Measurements from ENCODE around the gene CCDC142. TPM values are rescaled to one million over a fixed set of nuclear protein-coding genes. Genes with fewer than 3 reads are reported as not detected.

Gene CCDC142
- polyA plus RNA-seq, 1 donor (not counting 4 experiments of a cell fraction or from before 2014, with no cell fraction given), result 4.7 TPM

DNA sequence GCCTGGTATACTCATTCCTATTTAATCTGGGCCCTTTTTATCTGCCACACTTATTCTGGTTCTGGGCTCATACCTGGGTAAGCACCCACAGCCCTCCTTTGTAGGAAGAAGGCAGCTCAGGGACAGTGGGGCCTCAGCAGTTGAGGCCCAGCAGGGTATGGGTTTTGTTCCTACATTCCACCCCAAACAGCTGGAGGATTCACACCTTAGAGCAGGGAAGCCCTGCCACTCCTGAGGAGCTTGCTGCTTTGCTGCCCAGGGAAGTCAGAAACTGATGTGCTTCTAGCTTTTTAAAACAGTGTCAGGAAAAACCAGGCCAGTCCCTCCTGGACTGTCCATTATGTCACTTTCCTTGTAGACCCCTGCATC is 17.8 kb upstream of the CCDC142 start:
- DNase-seq (ENCODE audit: low read depth, low spot score), result no peak
- Histone ChIP-seq H3K9ac (ENCODE audit: control insufficient read depth, extremely low read depth, insufficient read depth, low read length) (no peak overlapping the region), H3K9me3 (ENCODE audit: control insufficient read depth, low read depth, low read length) (no peaks in the 10 kb centered on the region), H3K79me2 (ENCODE audit: control insufficient read depth, insufficient read depth, low read length) (peaks cover 3% of the 10 kb centered on the region), H3K9me1 (ENCODE audit: control insufficient read depth, extremely low read depth, insufficient read depth, low read length) (no peaks in the 10 kb centered on the region), H3K4me3 (ENCODE audit: control insufficient read depth in 2 of 3, extremely low read depth in 1 of 3, insufficient read depth in 2 of 3, low read depth in 1 of 3, low read length in 3 of 3) (no peak overlapping the region), H3K4me1 (ENCODE audit: control insufficient read depth, extremely low read depth, insufficient read depth, low read length) (peaks cover 33% of the 10 kb centered on the region), H3K36me3 (ENCODE audit: control insufficient read depth in 2 of 2, extremely low read depth in 1 of 2, insufficient read depth in 2 of 2, low read length in 2 of 2) (peaks cover 5 to 10% of the 10 kb centered on the region in 2 experiments), H3K27me3 (ENCODE audit: control insufficient read depth, extremely low read depth, insufficient read depth, low read length) (peaks cover 41% of the 10 kb centered on the region), H2AFZ (ENCODE audit: control insufficient read depth, low read length) (no peak overlapping the region), H3K4me2 (ENCODE audit: control insufficient read depth, extremely low read depth, insufficient read depth, low read depth, low read length) (no peak overlapping the region), H3K27ac (ENCODE audit: control insufficient read depth, insufficient read depth, low read length) (no peak overlapping the region), H4K20me1 (ENCODE audit: control insufficient read depth, extremely low read depth, insufficient read depth, low read length) (no peaks in the 10 kb centered on the region)
- dilution Hi-C loops (cut with MboI; ENCODE audit: extremely low pct_ligation_motif_present, low sequenced_read_pairs), result no loop called here
- no peak for TF ChIP-seq EZH2 (IDR thresholded peaks at IDR 0.05; ENCODE audit: low read length)
- TF ChIP-seq, protein P1, sequence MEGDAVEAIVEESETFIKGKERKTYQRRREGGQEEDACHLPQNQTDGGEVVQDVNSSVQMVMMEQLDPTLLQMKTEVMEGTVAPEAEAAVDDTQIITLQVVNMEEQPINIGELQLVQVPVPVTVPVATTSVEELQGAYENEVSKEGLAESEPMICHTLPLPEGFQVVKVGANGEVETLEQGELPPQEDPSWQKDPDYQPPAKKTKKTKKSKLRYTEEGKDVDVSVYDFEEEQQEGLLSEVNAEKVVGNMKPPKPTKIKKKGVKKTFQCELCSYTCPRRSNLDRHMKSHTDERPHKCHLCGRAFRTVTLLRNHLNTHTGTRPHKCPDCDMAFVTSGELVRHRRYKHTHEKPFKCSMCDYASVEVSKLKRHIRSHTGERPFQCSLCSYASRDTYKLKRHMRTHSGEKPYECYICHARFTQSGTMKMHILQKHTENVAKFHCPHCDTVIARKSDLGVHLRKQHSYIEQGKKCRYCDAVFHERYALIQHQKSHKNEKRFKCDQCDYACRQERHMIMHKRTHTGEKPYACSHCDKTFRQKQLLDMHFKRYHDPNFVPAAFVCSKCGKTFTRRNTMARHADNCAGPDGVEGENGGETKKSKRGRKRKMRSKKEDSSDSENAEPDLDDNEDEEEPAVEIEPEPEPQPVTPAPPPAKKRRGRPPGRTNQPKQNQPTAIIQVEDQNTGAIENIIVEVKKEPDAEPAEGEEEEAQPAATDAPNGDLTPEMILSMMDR (optimal IDR thresholded peaks at IDR 0.05 in 1 of 3, IDR thresholded peaks at IDR 0.05 in 1 of 3, conservative IDR thresholded peaks at IDR 0.05 in 1 of 3; ENCODE audit: extremely low read depth in 1 of 3, insufficient read depth in 2 of 3, low read length in 3 of 3), result no peak
- FAIRE-seq, result no peak

DNA sequence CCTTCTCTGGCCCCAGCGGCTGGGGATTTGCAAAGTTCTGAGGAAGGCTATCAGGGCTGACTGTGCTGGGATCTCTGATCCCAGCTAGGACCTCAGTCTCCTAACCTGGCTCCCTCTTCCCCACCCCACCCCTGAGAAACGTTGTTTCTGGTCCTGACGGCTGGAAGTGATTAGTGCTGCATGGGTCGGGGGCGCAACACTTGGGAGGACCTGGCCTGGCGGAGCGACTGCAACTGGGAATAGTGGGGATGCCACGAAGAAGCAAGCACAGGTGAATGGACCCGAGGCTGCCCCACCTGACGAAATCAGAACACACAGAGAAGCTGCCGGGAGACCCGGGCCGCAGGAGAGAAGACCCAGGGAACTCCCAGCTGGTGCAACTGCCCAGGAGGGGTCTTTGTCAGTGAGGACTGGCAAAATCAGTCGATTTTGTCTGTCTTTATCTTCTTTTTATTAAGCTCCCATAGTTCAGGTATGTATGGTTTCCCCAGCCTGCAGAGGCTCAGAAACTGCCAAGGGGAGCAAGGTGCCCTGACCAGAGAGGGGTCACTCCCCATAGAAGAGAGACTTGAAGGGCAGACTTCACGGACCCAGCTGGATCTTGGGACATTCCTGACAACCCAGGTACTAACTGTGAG is 17.3 kb upstream of the CCDC142 start:
- H3K79me2 ChIP-seq (ENCODE audit: control insufficient read depth, insufficient read depth, low read length), result no peaks in the 10 kb centered on the region
- H3K27ac ChIP-seq (ENCODE audit: control insufficient read depth, insufficient read depth, low read length), result no peak overlapping the region
- H3K4me2 ChIP-seq (ENCODE audit: control insufficient read depth, extremely low read depth, insufficient read depth, low read depth, low read length), result no peak overlapping the region
- peaks cover 3 to 5% of the 10 kb centered on the region in 2 experiments for H3K36me3 ChIP-seq (ENCODE audit: control insufficient read depth in 2 of 2, extremely low read depth in 1 of 2, insufficient read depth in 2 of 2, low read length in 2 of 2)
- H3K9me1 ChIP-seq (ENCODE audit: control insufficient read depth, extremely low read depth, insufficient read depth, low read length), result no peaks in the 10 kb centered on the region
- no peak overlapping the region for H2AFZ ChIP-seq (ENCODE audit: control insufficient read depth, low read length)
- H3K4me1 ChIP-seq (ENCODE audit: control insufficient read depth, extremely low read depth, insufficient read depth, low read length), result peaks cover 33% of the 10 kb centered on the region
- no peak for FAIRE-seq
- H3K4me3 ChIP-seq (ENCODE audit: control insufficient read depth in 2 of 3, extremely low read depth in 1 of 3, insufficient read depth in 2 of 3, low read depth in 1 of 3, low read length in 3 of 3), result no peak overlapping the region
- DNase-seq (ENCODE audit: low read depth, low spot score), result no peak
- no peak overlapping the region for H3K9ac ChIP-seq (ENCODE audit: control insufficient read depth, extremely low read depth, insufficient read depth, low read length)
- H3K27me3 ChIP-seq (ENCODE audit: control insufficient read depth, extremely low read depth, insufficient read depth, low read length), result peaks cover 41% of the 10 kb centered on the region
- no peaks in the 10 kb centered on the region for H4K20me1 ChIP-seq (ENCODE audit: control insufficient read depth, extremely low read depth, insufficient read depth, low read length)
- TF ChIP-seq, protein P1 (optimal IDR thresholded peaks at IDR 0.05 in 1 of 3, IDR thresholded peaks at IDR 0.05 in 1 of 3, conservative IDR thresholded peaks at IDR 0.05 in 1 of 3; ENCODE audit: extremely low read depth in 1 of 3, insufficient read depth in 2 of 3, low read length in 3 of 3), result no peak
- no peak for TF ChIP-seq EZH2 (IDR thresholded peaks at IDR 0.05; ENCODE audit: low read length)
- H3K9me3 ChIP-seq (ENCODE audit: control insufficient read depth, low read depth, low read length), result no peaks in the 10 kb centered on the region
- dilution Hi-C loops (cut with MboI; ENCODE audit: extremely low pct_ligation_motif_present, low sequenced_read_pairs), result no loop called here

Measured in keratinocyte (primary cell).